ENCODE measurements around the gene FAM177B. TPM values are rescaled to one million over a fixed set of nuclear protein-coding genes. Genes with fewer than 3 reads are reported as not detected.

The FAM177B gene
- total RNA-seq, 2 experiments from 2014 or later = not detected

DNA sequence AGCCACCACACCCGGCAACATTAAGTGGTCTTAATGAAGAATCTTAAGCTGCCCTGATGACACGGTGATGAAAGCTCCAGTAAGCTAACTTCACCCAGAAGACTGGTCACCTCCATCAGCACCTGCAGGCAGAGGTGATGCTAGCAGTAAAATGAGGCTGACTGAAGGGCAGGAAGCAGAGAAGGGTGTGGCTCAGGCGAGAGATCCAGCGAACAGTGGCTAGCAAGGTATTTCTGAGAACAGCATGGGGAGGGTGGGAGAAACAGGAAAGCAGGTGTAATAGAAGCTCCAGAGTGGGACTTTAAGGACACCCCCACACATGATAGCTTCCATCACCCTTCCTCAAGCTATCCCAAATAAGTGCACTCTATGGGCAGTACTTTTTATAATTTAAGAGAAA, 62.0 kb downstream of the FAM177B start:
- POLR2A ChIA-PET = interaction anchor here (0.6 kb wide), 1 partner anchor 1840 kb away, joined by 3 read pairs; no protein-coding TSS in a partner anchor
- Histone ChIP-seq H3K9me2 (ENCODE audit: insufficient read depth, low read length) (no peaks in the 10 kb centered on the region), H3K79me2 (ENCODE audit: insufficient read depth, low read depth, low read length) (no peaks in the 10 kb centered on the region), H3K4me2 (ENCODE audit: low read length) (no peak overlapping the region), H3K4me1 (ENCODE audit: insufficient read depth, low read length, poor library complexity, severe bottlenecking) (no peaks in the 10 kb centered on the region), H2AFZ (ENCODE audit: low read length) (no peak overlapping the region), H3K9me3 (ENCODE audit: low read length) (no peaks in the 10 kb centered on the region), H4K20me1 (ENCODE audit: insufficient read depth, low read length) (no peaks in the 10 kb centered on the region), H3K4me3 (ENCODE audit: low read depth, low read length, poor library complexity, severe bottlenecking) (no peak overlapping the region), H3K27ac (ENCODE audit: low read depth, low read length, poor library complexity, severe bottlenecking) (no peak overlapping the region), H3K36me3 (ENCODE audit: insufficient read depth, low read length) (no peaks in the 10 kb centered on the region)
- CTCF ChIA-PET (ENCODE audit: unreplicated experiment) = no interaction called here
- no TSS peak for BruUV-seq (replicated peaks)
- intact Hi-C loops (cut with micrococcal nuclease; ENCODE audit: unreplicated experiment) = loop anchor here (10.0 kb wide), 1 partner anchor 326 kb away; no protein-coding TSS in a partner anchor
- TF ChIP-seq, protein P1, sequence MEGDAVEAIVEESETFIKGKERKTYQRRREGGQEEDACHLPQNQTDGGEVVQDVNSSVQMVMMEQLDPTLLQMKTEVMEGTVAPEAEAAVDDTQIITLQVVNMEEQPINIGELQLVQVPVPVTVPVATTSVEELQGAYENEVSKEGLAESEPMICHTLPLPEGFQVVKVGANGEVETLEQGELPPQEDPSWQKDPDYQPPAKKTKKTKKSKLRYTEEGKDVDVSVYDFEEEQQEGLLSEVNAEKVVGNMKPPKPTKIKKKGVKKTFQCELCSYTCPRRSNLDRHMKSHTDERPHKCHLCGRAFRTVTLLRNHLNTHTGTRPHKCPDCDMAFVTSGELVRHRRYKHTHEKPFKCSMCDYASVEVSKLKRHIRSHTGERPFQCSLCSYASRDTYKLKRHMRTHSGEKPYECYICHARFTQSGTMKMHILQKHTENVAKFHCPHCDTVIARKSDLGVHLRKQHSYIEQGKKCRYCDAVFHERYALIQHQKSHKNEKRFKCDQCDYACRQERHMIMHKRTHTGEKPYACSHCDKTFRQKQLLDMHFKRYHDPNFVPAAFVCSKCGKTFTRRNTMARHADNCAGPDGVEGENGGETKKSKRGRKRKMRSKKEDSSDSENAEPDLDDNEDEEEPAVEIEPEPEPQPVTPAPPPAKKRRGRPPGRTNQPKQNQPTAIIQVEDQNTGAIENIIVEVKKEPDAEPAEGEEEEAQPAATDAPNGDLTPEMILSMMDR (conservative IDR thresholded peaks at IDR 0.05; ENCODE audit: low read length) = no peak
- TF ChIP-seq EZH2phosphoT487 (IDR thresholded peaks at IDR 0.05; ENCODE audit: borderline replicate concordance, low read depth, low read length) = no peak
- DNase-seq (ENCODE audit: low spot score) = no peak

Other genes with a start within 250 kb of the FAM177B start
- 0.92 TPM in 1 of 2 replicates, not detected in the other for gene HHIPL2, start 189.1 kb upstream of the FAM177B start, total RNA-seq (2014; rRNA removed; shearing (Covaris generic))
- not detected in 2 replicates for gene HHIPL2, start 189.1 kb upstream of the FAM177B start, total RNA-seq (2022)
- 10.9 and 13.3 TPM in 2 replicates for gene TAF1A, start 147.3 kb upstream of the FAM177B start, total RNA-seq (2014; rRNA removed; shearing (Covaris generic))
- gene TAF1A, start 147.3 kb upstream of the FAM177B start, total RNA-seq (2022) = 18.3 and 19.2 TPM in 2 replicates
- 23.5 and 30.7 TPM in 2 replicates for gene MIA3, start 119.1 kb upstream of the FAM177B start, total RNA-seq (2014; rRNA removed; shearing (Covaris generic))
- gene MIA3, start 119.1 kb upstream of the FAM177B start, total RNA-seq (2022) = 56.5 and 57.1 TPM in 2 replicates
- 6.6 and 9.0 TPM in 2 replicates for gene AIDA, start 24.7 kb upstream of the FAM177B start, total RNA-seq (2014; rRNA removed; shearing (Covaris generic))
- 24.0 and 24.1 TPM in 2 replicates for gene AIDA, start 24.7 kb upstream of the FAM177B start, total RNA-seq (2022)
- 21.4 and 22.3 TPM in 2 replicates for gene BROX, start 24.6 kb upstream of the FAM177B start, total RNA-seq (2014; rRNA removed; shearing (Covaris generic))
- 34.0 and 37.9 TPM in 2 replicates for gene BROX, start 24.6 kb upstream of the FAM177B start, total RNA-seq (2022)
- gene DISP1, start 77.8 kb downstream of the FAM177B start, total RNA-seq (2014; rRNA removed; shearing (Covaris generic)) = 1.1 and 1.2 TPM in 2 replicates
- 0.48 and 0.89 TPM in 2 replicates for gene DISP1, start 77.8 kb downstream of the FAM177B start, total RNA-seq (2022)

All from OCI-LY7 (cell line).